Measurements from ENCODE around the gene CMBL. TPM values are rescaled to one million over a fixed set of nuclear protein-coding genes. Genes with fewer than 3 reads are reported as not detected.

CMBL gene
- total and polyA plus RNA-seq, 7 donors = 8.1 to 261 (median 21.3) TPM

- no peak overlapping the region for H3K27ac ChIP-seq
- no peaks in the 10 kb centered on the region for H3K4me1 ChIP-seq
- intact Hi-C loops (cut with DNase I) = no loop called here
- no peak for TF ChIP-seq POLR2A (IDR thresholded peaks at IDR 0.05)
- TF ChIP-seq EP300 (IDR thresholded peaks at IDR 0.05) = no peak
- TF ChIP-seq, protein P1, sequence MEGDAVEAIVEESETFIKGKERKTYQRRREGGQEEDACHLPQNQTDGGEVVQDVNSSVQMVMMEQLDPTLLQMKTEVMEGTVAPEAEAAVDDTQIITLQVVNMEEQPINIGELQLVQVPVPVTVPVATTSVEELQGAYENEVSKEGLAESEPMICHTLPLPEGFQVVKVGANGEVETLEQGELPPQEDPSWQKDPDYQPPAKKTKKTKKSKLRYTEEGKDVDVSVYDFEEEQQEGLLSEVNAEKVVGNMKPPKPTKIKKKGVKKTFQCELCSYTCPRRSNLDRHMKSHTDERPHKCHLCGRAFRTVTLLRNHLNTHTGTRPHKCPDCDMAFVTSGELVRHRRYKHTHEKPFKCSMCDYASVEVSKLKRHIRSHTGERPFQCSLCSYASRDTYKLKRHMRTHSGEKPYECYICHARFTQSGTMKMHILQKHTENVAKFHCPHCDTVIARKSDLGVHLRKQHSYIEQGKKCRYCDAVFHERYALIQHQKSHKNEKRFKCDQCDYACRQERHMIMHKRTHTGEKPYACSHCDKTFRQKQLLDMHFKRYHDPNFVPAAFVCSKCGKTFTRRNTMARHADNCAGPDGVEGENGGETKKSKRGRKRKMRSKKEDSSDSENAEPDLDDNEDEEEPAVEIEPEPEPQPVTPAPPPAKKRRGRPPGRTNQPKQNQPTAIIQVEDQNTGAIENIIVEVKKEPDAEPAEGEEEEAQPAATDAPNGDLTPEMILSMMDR (IDR thresholded peaks at IDR 0.05) = no peak
- no peak for TF ChIP-seq POLR2AphosphoS5 (IDR thresholded peaks at IDR 0.05)
- H3K4me3 ChIP-seq = no peak overlapping the region
- no peaks in the 10 kb centered on the region for H3K27me3 ChIP-seq
- no peak for DNase-seq
- no peaks in the 10 kb centered on the region for H3K9me3 ChIP-seq
- WGBS, 2 donors = 90 to 95% methylated on average over 11 of the region's 11 CpGs
- H3K36me3 ChIP-seq = peaks cover 47 to 85% (median 61%) of the 10 kb centered on the region in 4 donors
Measured at GRCh38 chr5:10262995-10263394, 44.7 kb downstream of the CMBL start.

DNA sequence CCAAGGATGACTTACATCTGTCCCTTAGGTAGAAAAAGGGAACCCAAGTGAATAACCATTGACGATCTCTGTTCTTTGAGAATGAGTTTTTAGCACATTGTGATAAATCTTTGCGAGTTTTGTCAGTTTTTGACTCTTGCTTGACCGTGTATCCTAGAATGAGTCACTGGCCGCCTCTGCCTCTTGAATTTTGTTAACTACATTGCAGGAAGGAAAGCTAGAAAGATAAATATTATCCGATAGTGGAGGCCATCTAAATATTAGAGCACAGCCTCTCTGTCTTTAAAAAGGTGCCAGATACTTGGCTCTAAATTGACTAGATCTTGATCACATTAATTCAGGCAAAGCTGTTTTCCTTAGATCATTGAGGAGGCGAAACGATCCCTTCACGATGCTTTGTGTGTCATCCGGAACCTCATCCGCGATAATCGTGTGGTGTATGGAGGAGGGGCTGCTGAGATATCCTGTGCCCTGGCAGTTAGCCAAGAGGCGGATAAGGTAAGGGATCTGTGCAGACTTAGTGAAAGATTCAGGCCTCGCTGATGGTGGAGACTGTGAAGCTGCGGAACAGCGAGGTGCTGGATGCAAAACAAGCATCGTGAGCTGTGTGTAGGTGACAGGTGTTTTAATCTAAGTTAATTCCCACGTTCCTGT is 45.5 kb downstream of the CMBL start:
- Histone ChIP-seq H3K27ac (no peak overlapping the region), H3K27me3 (no peaks in the 10 kb centered on the region), H3K36me3 (peaks cover 48 to 93% (median 64%) of the 10 kb centered on the region in 4 donors), H3K4me3 (no peak overlapping the region), H3K4me1 (no peaks in the 10 kb centered on the region), H3K9me3 (no peaks in the 10 kb centered on the region)
- TF ChIP-seq POLR2AphosphoS5 (IDR thresholded peaks at IDR 0.05) = no peak
- no peak for DNase-seq
- intact Hi-C loops (cut with DNase I) = no loop called here
- WGBS, 2 donors = 73 to 88% methylated on average over 18 of the region's 18 CpGs

DNA sequence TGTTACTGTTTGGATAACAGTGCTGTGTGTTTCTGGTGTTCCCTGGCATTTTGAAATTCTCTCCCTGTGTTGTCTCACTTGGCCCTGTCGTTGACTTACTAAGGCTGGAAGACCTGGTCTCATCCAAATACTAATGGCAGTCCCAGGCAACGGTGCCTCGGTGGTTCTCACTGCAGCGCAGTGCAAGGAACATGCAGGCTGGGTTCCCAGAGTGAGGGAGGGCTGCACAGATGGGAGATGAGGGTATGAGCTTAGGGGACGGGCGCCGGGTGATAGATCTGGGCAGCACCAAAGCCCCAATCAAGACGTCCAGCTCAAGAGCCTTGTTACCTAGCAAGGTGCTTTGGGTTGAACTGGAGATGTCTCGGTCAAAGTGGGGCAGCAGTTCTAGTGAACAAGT is 46.6 kb downstream of the CMBL start:
- no peaks in the 10 kb centered on the region for H3K27me3 ChIP-seq
- H3K36me3 ChIP-seq = peaks cover 48 to 100% (median 76%) of the 10 kb centered on the region in 4 donors
- WGBS, 2 donors = 83 to 86% methylated on average over 9 of the region's 9 CpGs
- intact Hi-C loops (cut with DNase I) = no loop called here
- H3K4me1 ChIP-seq = no peaks in the 10 kb centered on the region
- TF ChIP-seq EP300 (IDR thresholded peaks at IDR 0.05) (no peak), POLR2AphosphoS5 (IDR thresholded peaks at IDR 0.05) (no peak), POLR2A (IDR thresholded peaks at IDR 0.05) (no peak)
- TF ChIP-seq, protein P1 (IDR thresholded peaks at IDR 0.05) = no peak
- no peak overlapping the region for H3K4me3 ChIP-seq
- H3K27ac ChIP-seq = no peak overlapping the region
- no peaks in the 10 kb centered on the region for H3K9me3 ChIP-seq
- DNase-seq = no peak

- H3K4me1 ChIP-seq = no peaks in the 10 kb centered on the region
- DNase-seq = no peak
- H3K36me3 ChIP-seq = peaks cover 43 to 100% (median 77%) of the 10 kb centered on the region in 4 donors
- H3K4me3 ChIP-seq = no peak overlapping the region
- no peaks in the 10 kb centered on the region for H3K27me3 ChIP-seq
- TF ChIP-seq, protein P1 (IDR thresholded peaks at IDR 0.05) = no peak
- TF ChIP-seq POLR2AphosphoS5 (IDR thresholded peaks at IDR 0.05) (no peak), POLR2A (IDR thresholded peaks at IDR 0.05) (no peak), EP300 (IDR thresholded peaks at IDR 0.05) (no peak)
- no peaks in the 10 kb centered on the region for H3K9me3 ChIP-seq
- no peak overlapping the region for H3K27ac ChIP-seq
- WGBS, 2 donors = 89 to 92% methylated on average over 5 of the region's 5 CpGs
- intact Hi-C loops (cut with DNase I) = loop anchor here (10.0 kb wide), 1 partner anchor 505 kb away; the partner anchor contains the start of gene DAP
Measured at GRCh38 chr5:10259899-10260298, 47.8 kb downstream of the CMBL start.

- Histone ChIP-seq H3K4me1 (peaks cover 0 to 2% (median 0%) of the 10 kb centered on the region in 4 donors), H3K27ac (no peak overlapping the region), H3K4me3 (no peak overlapping the region), H3K36me3 (peaks cover 40 to 96% (median 66%) of the 10 kb centered on the region in 4 donors), H3K9me3 (no peaks in the 10 kb centered on the region), H3K27me3 (no peaks in the 10 kb centered on the region)
- intact Hi-C loops (cut with DNase I) = loop anchor here (10.0 kb wide), 1 partner anchor 507 kb away; the partner anchor contains the start of gene DAP
- WGBS, 2 donors = 74 to 85% methylated on average over 8 of the region's 8 CpGs
- TF ChIP-seq EP300 (IDR thresholded peaks at IDR 0.05) = no peak
- TF ChIP-seq, protein P1 (IDR thresholded peaks at IDR 0.05) = no peak
- no peak for TF ChIP-seq POLR2A (IDR thresholded peaks at IDR 0.05)
- no peak for TF ChIP-seq POLR2AphosphoS5 (IDR thresholded peaks at IDR 0.05)
- no peak for DNase-seq
Measured at GRCh38 chr5:10257870-10258269, 49.8 kb downstream of the CMBL start.
